HG02970 (cell line): ENCODE measurements around the gene SLC25A2.
A peak's percentile ranks its signal among the peaks of the same experiment; 100 is the strongest.
"Not testable (repeated sequence)": the region's sequence is repeated elsewhere in the genome, so short reads cannot be mapped to it uniquely, and the experiment has no call there.

Source experiments
- ATAC-seq: cut with Tn5 transposase; IDR thresholded peaks from one replicate; pipeline ENCODE4 v1.9.1; 2021; ENCODE audit warnings: mild to moderate bottlenecking, moderate library complexity, moderate number of reproducible peaks; ENCODE audit not compliant: unreplicated experiment, low FRiP score

The SLC25A2 gene

GRCh38 chr5:141303756-141304155 is at the start of gene SLC25A2:
Gene SLC25A2, minus strand, starts transcription at chr5:141304049. Its CDS starts 184 bp downstream, at chr5:141303865.
- no peak for ATAC-seq

- no peak for ATAC-seq
These were observed 47.7 kb upstream of the SLC25A2 start for GRCh38 chr5:141351591-141351990.

GRCh38 chr5:141349917-141350619 is 46.2 kb upstream of the SLC25A2 start, which contains the start of gene PCDHGB1:
Gene PCDHGB1, plus strand, starts transcription at chr5:141350099. Its CDS starts 162 bp downstream, at chr5:141350261.
- no peak for ATAC-seq

GRCh38 chr5:141346017-141346416 is 42.2 kb upstream of the SLC25A2 start:
- not testable (repeated sequence) for ATAC-seq

GRCh38 chr5:141345327-141345726 is 41.5 kb upstream of the SLC25A2 start:
- ATAC-seq, result no peak

- no peak for ATAC-seq
These were observed 40.2 kb upstream of the SLC25A2 start for GRCh38 chr5:141343953-141344463.

- no peak for ATAC-seq
These were observed 39.5 kb upstream of the SLC25A2 start, which contains the start of gene PCDHGA3 for GRCh38 chr5:141343242-141343952. Gene PCDHGA3, plus strand, starts transcription at chr5:141343829. Its CDS starts 205 bp downstream, at chr5:141344034.

- ATAC-seq, result no peak
These were observed 38.9 kb upstream of the SLC25A2 start for GRCh38 chr5:141342773-141343172.

GRCh38 chr5:141340781-141341354 is 37.0 kb upstream of the SLC25A2 start:
- not testable (repeated sequence) for ATAC-seq

- ATAC-seq, result no peak
These were observed 34.9 kb upstream of the SLC25A2 start, which contains the start of gene PCDHGA2 for GRCh38 chr5:141338538-141339306. Gene PCDHGA2, plus strand, starts transcription at chr5:141338760.

GRCh38 chr5:141332571-141332970 is 28.7 kb upstream of the SLC25A2 start:
- not testable (repeated sequence) for ATAC-seq

GRCh38 chr5:141330299-141331080 is 26.6 kb upstream of the SLC25A2 start, which contains the start of gene PCDHGA1:
Gene PCDHGA1, plus strand, starts transcription at chr5:141330514.
- ATAC-seq, result no peak

GRCh38 chr5:141328231-141328630 is 24.4 kb upstream of the SLC25A2 start:
- ATAC-seq, result no peak

- no peak for ATAC-seq
These were observed 22.4 kb upstream of the SLC25A2 start for GRCh38 chr5:141326088-141326854.

- no peak for ATAC-seq
These were observed 18.4 kb upstream of the SLC25A2 start for GRCh38 chr5:141322261-141322660.

- peak; percentile 99 for ATAC-seq
These were observed 16.6 kb upstream of the SLC25A2 start, which contains the start of gene TAF7 for GRCh38 chr5:141320225-141321169. Gene TAF7, minus strand, starts transcription at chr5:141320784. Its CDS starts 740 bp downstream, at chr5:141320044.

GRCh38 chr5:141319699-141320098 is 15.8 kb upstream of the SLC25A2 start:
- ATAC-seq, result no peak
